SJSA1 (cell line): ENCODE results near the gene NME3. TPM values are rescaled to one million over a fixed set of nuclear protein-coding genes. Genes with fewer than 3 reads are reported as not detected.

Source experiments
- DNase-seq, 2 experiments: peaks; one replicate each; pipeline ENCODE4 v3.0.0-alpha.2; 2015 to 2020; ENCODE audit warnings: low spot score in 2 of 2, low read depth in 1 of 2
- H3K27ac ChIP-seq: fragments of 250-450 bp; sonication (Bioruptor Pico); 2 replicates; pipeline ENCODE4 v1.5.1; 2020; ENCODE audit warnings: mild to moderate bottlenecking, moderate library complexity
- H3K27me3 ChIP-seq: fragments of 250-450 bp; sonication (Bioruptor Pico); replicated peaks from 2 replicates; pipeline ENCODE4 v1.5.1; 2020; ENCODE audit warnings: mild to moderate bottlenecking, moderate library complexity
- H3K36me3 ChIP-seq: fragments of 250-450 bp; sonication (Bioruptor Pico); 2 replicates; pipeline ENCODE4 v1.5.1; 2020; ENCODE audit warnings: mild to moderate bottlenecking
- H3K4me1 ChIP-seq: fragments of 250-450 bp; sonication (Bioruptor Pico); replicated peaks from 2 replicates; pipeline ENCODE4 v1.6.1; 2021; ENCODE audit warnings: mild to moderate bottlenecking
- H3K4me3 ChIP-seq: fragments of 250-450 bp; sonication (Bioruptor Pico); 2 replicates; pipeline ENCODE4 v1.5.1; 2020; ENCODE audit warnings: mild to moderate bottlenecking
- H3K9me3 ChIP-seq: fragments of 250-450 bp; sonication (Bioruptor Pico); replicated peaks from 2 replicates; pipeline ENCODE4 v1.5.1; 2020; ENCODE audit warnings: mild to moderate bottlenecking
- total RNA-seq: library from RNA; depleted of rRNA; stranded (reverse); fragments of >200 nt; shearing (Covaris generic); gene quantifications from 2 replicates; pipeline ENCODE4 v1.2.3, GENCODE V29; 2014; rRNA removed

Gene NME3
- 19.9 and 27.1 TPM in 2 replicates for total RNA-seq

- Histone ChIP-seq H3K27me3 (no peaks in the 10 kb centered on the region), H3K4me1 (peaks cover 30% of the 10 kb centered on the region), H3K27ac (no peak within 1 kb of the TSS), H3K9me3 (peaks cover 4% of the 10 kb centered on the region), H3K4me3 (peak within 1 kb of the TSS; percentile 98), H3K36me3 (peaks cover 87% of the 10 kb centered on the region)
- DNase-seq: peak in 1 of 2 experiments; percentile 24
Observed at GRCh38 chr16:1771188-1771863, at the start of gene NME3. NME3 (minus strand) TSS chr16:1771543; CDS start chr16:1771534, 9 bp downstream.

- no peaks in the 10 kb centered on the region for H3K27me3 ChIP-seq
- no peak for DNase-seq
- H3K27ac ChIP-seq: no peak overlapping the region
- H3K36me3 ChIP-seq: peaks cover 5% of the 10 kb centered on the region
- H3K4me3 ChIP-seq: no peak overlapping the region
- peaks cover 5% of the 10 kb centered on the region for H3K4me1 ChIP-seq
- no peaks in the 10 kb centered on the region for H3K9me3 ChIP-seq
Observed at GRCh38 chr16:1820946-1821290, 49.6 kb upstream of the NME3 start.

GRCh38 chr16:1820096-1820945 is 49.0 kb upstream of the NME3 start:
- H3K4me1 ChIP-seq: no peaks in the 10 kb centered on the region; the same call in 1 of the 2 replicates
- H3K9me3 ChIP-seq: no peaks in the 10 kb centered on the region
- H3K4me3 ChIP-seq: no peak overlapping the region
- no peak overlapping the region for H3K27ac ChIP-seq
- H3K27me3 ChIP-seq: no peaks in the 10 kb centered on the region
- H3K36me3 ChIP-seq: peaks cover 5% of the 10 kb centered on the region
- no peak for DNase-seq

GRCh38 chr16:1819611-1820010 is 48.3 kb upstream of the NME3 start:
- Histone ChIP-seq H3K4me1 (no peaks in the 10 kb centered on the region), H3K27me3 (no peaks in the 10 kb centered on the region), H3K9me3 (no peaks in the 10 kb centered on the region), H3K27ac (no peak overlapping the region), H3K4me3 (no peak overlapping the region), H3K36me3 (peaks cover 5% of the 10 kb centered on the region)
- no peak for DNase-seq

- no peak for DNase-seq
- no peak overlapping the region for H3K4me3 ChIP-seq
Observed at GRCh38 chr16:1818873-1819525, 47.7 kb upstream of the NME3 start.

GRCh38 chr16:1818204-1818872 is 47.0 kb upstream of the NME3 start:
- no peaks in the 10 kb centered on the region for H3K4me1 ChIP-seq
- H3K27ac ChIP-seq: no peak overlapping the region
- no peaks in the 10 kb centered on the region for H3K9me3 ChIP-seq
- H3K36me3 ChIP-seq: peaks cover 5% of the 10 kb centered on the region
- no peak overlapping the region for H3K4me3 ChIP-seq
- no peak for DNase-seq
- no peaks in the 10 kb centered on the region for H3K27me3 ChIP-seq

More at GRCh38 chr16:1818873-1819525, 47.7 kb upstream of the NME3 start:
- Histone ChIP-seq H3K4me1 (no peaks in the 10 kb centered on the region), H3K9me3 (no peaks in the 10 kb centered on the region), H3K27ac (no peak overlapping the region), H3K27me3 (no peaks in the 10 kb centered on the region), H3K36me3 (peaks cover 5% of the 10 kb centered on the region)

GRCh38 chr16:1817716-1818115 is 46.4 kb upstream of the NME3 start:
- Histone ChIP-seq H3K27ac (no peak overlapping the region), H3K9me3 (no peaks in the 10 kb centered on the region), H3K27me3 (no peaks in the 10 kb centered on the region), H3K36me3 (peaks cover 5% of the 10 kb centered on the region), H3K4me3 (no peak overlapping the region), H3K4me1 (no peaks in the 10 kb centered on the region)
- no peak for DNase-seq

GRCh38 chr16:1817276-1817589 is 45.9 kb upstream of the NME3 start:
- no peaks in the 10 kb centered on the region for H3K9me3 ChIP-seq
- no peak overlapping the region for H3K27ac ChIP-seq
- no peak overlapping the region for H3K4me3 ChIP-seq
- no peaks in the 10 kb centered on the region for H3K27me3 ChIP-seq
- H3K4me1 ChIP-seq: no peaks in the 10 kb centered on the region
- H3K36me3 ChIP-seq: peaks cover 5% of the 10 kb centered on the region
- no peak for DNase-seq

GRCh38 chr16:1816396-1817275 is 45.3 kb upstream of the NME3 start:
- peaks cover 5% of the 10 kb centered on the region for H3K36me3 ChIP-seq
- H3K9me3 ChIP-seq: no peaks in the 10 kb centered on the region
- DNase-seq: no peak
- no peak overlapping the region for H3K4me3 ChIP-seq
- H3K4me1 ChIP-seq: no peaks in the 10 kb centered on the region
- no peak overlapping the region for H3K27ac ChIP-seq
- H3K27me3 ChIP-seq: no peaks in the 10 kb centered on the region

- H3K4me3 ChIP-seq: no peak overlapping the region
- no peaks in the 10 kb centered on the region for H3K9me3 ChIP-seq
- no peaks in the 10 kb centered on the region for H3K4me1 ChIP-seq
- peaks cover 5% of the 10 kb centered on the region for H3K36me3 ChIP-seq
- DNase-seq: no peak
- no peak overlapping the region for H3K27ac ChIP-seq
- no peaks in the 10 kb centered on the region for H3K27me3 ChIP-seq
Observed at GRCh38 chr16:1815461-1815860, 44.1 kb upstream of the NME3 start.

GRCh38 chr16:1812732-1813163 is 41.4 kb upstream of the NME3 start:
- no peaks in the 10 kb centered on the region for H3K4me1 ChIP-seq
- DNase-seq: peak in 1 of 2 experiments; percentile 61
- no peaks in the 10 kb centered on the region for H3K27me3 ChIP-seq
- H3K9me3 ChIP-seq: no peaks in the 10 kb centered on the region
- H3K36me3 ChIP-seq: peaks cover 23% of the 10 kb centered on the region
- no peak overlapping the region for H3K27ac ChIP-seq
- H3K4me3 ChIP-seq: no peak overlapping the region

GRCh38 chr16:1810536-1810935 is 39.2 kb upstream of the NME3 start:
- Histone ChIP-seq H3K27ac (no peak overlapping the region), H3K4me1 (no peaks in the 10 kb centered on the region), H3K9me3 (no peaks in the 10 kb centered on the region), H3K4me3 (no peak overlapping the region), H3K27me3 (no peaks in the 10 kb centered on the region), H3K36me3 (peaks cover 19% of the 10 kb centered on the region)
- DNase-seq: no peak

- DNase-seq: no peak
- Histone ChIP-seq H3K4me3 (no peak overlapping the region), H3K9me3 (no peaks in the 10 kb centered on the region), H3K36me3 (peaks cover 19% of the 10 kb centered on the region), H3K27ac (no peak overlapping the region), H3K4me1 (no peaks in the 10 kb centered on the region), H3K27me3 (no peaks in the 10 kb centered on the region)
Observed at GRCh38 chr16:1810106-1810505, 38.8 kb upstream of the NME3 start.
